HG02642 (cell line): Measurements from ENCODE around the gene ADAMTSL2.
"Not testable (repeated sequence)": the region's sequence is repeated elsewhere in the genome, so short reads cannot be mapped to it uniquely, and the experiment has no call there.

ENCODE experiments used
- ATAC-seq: cut with Tn5 transposase; IDR thresholded peaks from one replicate; pipeline ENCODE4 v1.9.1; 2021; ENCODE audit warnings: mild to moderate bottlenecking; ENCODE audit not compliant: unreplicated experiment, poor library complexity

Gene ADAMTSL2

DNA sequence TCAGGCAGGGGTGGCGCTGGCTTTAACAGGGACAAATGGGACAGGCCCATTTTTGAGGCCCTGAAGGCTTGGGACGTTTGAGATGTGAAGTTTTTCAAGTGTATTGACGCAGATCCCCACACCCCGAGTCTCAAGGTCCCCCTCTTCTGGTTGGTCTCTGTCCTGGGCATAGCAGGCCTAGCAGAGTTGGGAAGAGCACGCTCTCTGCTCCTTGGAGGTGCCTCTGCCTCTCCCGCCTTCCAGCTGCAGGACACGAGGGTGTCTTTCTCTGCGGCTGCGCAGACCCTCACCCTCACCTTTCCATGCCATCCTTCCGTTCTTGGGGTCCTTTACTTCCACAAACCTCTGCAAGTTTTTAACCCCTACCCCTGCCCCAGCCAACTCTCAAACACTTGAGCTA is 18.6 kb downstream of the ADAMTSL2 start:
- no peak for ATAC-seq

- ATAC-seq: no peak
Measured at GRCh38 chr9:133553973-133554713, 19.6 kb downstream of the ADAMTSL2 start.

DNA sequence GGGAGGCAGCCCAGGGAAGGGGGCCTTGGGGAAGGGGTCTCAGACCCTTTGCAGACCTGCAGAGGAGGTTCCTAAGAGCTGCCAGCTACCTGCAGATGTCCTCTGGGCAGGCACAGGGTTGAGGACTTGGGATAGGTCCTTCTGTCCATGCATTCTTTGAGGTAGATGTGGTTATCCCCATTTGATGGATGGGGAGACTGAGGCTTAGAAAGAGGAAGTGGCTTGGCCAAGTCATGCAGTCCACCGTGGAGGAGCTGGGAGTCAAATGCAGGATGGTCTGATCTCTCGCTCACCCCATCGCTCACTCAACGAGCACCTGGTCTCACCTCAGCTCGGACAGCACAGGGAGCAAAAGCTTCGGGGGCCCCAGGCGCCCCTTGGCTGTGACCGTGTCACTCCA is 20.2 kb downstream of the ADAMTSL2 start:
- no peak for ATAC-seq

- ATAC-seq: no peak
Measured at GRCh38 chr9:133556354-133556753, 21.9 kb downstream of the ADAMTSL2 start.

- ATAC-seq: no peak
Measured at GRCh38 chr9:133557581-133557980, 23.1 kb downstream of the ADAMTSL2 start.

DNA sequence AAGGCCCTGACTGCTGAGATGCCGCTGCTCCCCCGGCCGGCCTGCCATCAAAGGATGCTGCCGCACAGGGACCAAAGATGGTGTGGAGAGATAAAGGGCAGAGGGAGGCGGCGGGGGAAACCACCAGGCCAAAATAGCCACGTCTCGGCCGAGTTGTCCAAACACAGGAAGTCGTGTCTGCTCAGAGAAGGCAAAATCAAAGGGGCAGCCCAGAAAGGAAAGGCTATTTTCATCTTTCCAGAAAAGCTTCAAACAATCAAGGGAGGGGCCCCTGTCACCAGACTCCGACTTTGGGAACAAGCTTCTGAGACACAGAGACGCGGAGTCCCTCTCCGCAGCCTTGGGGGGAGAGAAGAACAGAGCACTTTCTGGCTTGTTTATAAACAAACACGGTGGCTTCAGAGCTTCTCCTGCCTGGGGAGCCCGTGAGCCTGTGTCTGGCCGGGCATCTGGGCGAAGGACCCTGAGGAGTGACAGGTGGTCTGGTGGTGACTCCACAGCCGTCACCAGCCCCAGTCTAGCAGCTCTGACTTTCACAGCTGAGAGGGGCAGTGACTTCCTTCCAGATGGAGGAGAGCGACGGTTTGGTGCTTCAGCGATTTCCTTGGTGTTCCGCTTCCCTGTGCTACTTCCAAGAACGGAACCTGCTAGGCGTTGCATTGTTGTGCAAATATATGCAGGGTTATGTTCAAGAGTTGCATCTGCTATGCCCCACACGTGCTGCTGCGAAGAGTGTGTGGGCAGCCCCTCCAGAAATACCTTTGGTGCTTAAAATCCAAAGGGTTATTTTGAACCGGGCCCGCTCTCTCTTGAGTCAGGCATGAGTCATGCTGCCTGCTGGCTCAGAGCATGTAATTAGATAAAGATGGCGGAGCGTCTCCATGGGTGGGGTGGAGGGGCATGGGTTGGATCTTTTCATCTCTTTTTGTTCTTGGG is 24.0 kb downstream of the ADAMTSL2 start:
- peak; percentile 47 for ATAC-seq

GRCh38 chr9:133560311-133560710 is 25.8 kb downstream of the ADAMTSL2 start:
- no peak for ATAC-seq

GRCh38 chr9:133560944-133561343 is 26.4 kb downstream of the ADAMTSL2 start:
- ATAC-seq: no peak

GRCh38 chr9:133561976-133562554 is 27.6 kb downstream of the ADAMTSL2 start:
- no peak for ATAC-seq

GRCh38 chr9:133562611-133563290 is 28.2 kb downstream of the ADAMTSL2 start:
- ATAC-seq: no peak

- ATAC-seq: no peak
Measured at GRCh38 chr9:133563291-133563796, 28.8 kb downstream of the ADAMTSL2 start.

DNA sequence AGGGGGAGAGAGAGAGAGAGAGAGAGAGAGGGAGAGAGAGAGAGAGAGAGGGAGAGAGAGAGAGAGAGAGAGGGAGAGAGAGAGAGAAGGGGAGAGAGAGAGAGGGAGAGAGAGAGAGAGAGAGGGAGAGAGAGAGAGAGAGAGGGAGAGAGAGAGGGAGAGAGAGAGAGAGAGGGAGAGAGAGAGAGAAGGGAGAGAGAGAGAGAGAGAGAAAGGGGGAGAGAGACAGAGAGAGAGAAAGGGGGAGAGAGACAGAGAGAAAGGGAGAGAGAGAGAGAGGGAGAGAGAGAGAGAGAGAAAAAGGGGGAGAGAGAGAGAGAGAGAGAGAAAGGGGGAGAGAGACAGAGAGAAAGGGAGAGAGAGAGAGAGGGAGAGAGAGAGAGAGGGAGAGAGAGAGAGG is 29.3 kb downstream of the ADAMTSL2 start:
- ATAC-seq: not testable (repeated sequence)

GRCh38 chr9:133564451-133565116 is 30.1 kb downstream of the ADAMTSL2 start:
- no peak for ATAC-seq

GRCh38 chr9:133566382-133566781 is 31.9 kb downstream of the ADAMTSL2 start:
- ATAC-seq: no peak

DNA sequence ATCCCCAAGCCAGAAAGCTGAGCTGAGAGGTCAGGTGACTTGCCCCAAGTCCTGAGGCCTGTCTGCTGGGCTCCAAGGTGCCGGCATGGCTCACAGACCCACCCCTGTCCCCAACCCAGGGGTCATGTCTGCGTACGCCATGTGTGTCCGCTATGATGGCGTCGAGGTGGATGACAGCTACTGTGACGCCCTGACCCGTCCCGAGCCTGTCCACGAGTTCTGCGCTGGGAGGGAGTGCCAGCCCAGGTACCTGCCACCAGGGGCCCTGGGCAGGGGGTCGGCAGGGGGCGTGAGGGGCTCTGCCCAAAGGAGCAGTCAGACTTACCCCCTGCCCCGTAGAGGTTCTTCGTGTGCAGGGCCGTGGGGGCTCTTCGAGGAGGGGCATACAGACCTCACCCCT is 32.3 kb downstream of the ADAMTSL2 start:
- no peak for ATAC-seq

GRCh38 chr9:133568186-133568585 is 33.7 kb downstream of the ADAMTSL2 start:
- no peak for ATAC-seq

DNA sequence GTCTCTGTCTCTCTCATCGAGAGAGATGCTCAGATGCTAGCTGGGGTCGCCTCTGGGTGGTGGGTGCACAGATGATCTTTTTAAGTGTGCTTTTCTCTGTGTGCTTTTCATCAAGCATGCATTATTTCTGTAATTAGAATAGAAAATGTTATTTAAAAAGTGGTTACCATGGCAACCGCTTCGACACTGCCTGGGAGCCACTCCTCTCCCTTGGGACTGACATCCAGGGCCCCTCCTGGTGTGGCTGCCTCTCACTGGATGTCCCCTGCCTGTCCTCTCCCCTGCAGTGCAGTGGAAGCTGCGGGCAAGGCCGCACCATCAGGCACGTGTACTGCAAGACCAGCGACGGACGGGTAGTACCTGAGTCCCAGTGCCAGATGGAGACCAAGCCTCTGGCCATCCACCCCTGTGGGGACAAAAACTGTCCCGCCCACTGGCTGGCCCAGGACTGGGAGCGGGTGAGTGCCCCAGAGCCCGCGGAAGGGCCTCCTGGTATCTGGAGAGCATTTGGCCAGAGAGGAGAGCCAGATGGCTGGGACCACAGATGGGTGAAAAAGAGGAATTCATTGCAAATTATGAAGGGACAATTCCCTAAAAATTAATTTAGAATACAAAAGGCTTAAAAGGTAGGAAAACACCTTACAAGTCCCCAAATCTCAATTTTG is 34.7 kb downstream of the ADAMTSL2 start:
- ATAC-seq: no peak

- no peak for ATAC-seq
Measured at GRCh38 chr9:133569891-133570690, 35.6 kb downstream of the ADAMTSL2 start.
